WTC11 (cell line): ENCODE results near the gene FHOD3. TPM values are rescaled to one million over a fixed set of nuclear protein-coding genes. Genes with fewer than 3 reads are reported as not detected.

Experiments used
- ATAC-seq: fragments of 200-7000 bp; cut with Tn5 transposase; 2 replicates; pipeline ENCODE4 v1.10.0; 2021; ENCODE audit warnings: mild to moderate bottlenecking, moderate library complexity
- CTCF ChIA-PET: fragments of 300-600 bp; sonication (Branson Sonifier 250); formaldehyde crosslinking; loops from one replicate; lab custom pipeline; 2021; ENCODE audit warnings: antibody characterized with exemption; lab: Charles Lee
- POLR2A ChIA-PET: fragments of 350-600 bp; sonication (Branson Sonifier 250); formaldehyde crosslinking; loops from one replicate; lab custom pipeline; 2021; ENCODE audit warnings: antibody characterized with exemption; lab: Charles Lee
- DNase-seq: peaks from one replicate; pipeline ENCODE4 v3.0.0; 2021; ENCODE audit warnings: low spot score
- H3K27ac Mint-ChIP-seq: 2 replicates; pipeline ENCODE4 v1.8.0; 2021; ENCODE audit warnings: mixed read lengths
- H3K27me3 Mint-ChIP-seq: 2 replicates; pipeline ENCODE4 v1.8.0; 2021; ENCODE audit warnings: low read depth, mild to moderate bottlenecking, moderate library complexity, mixed read lengths
- H3K36me3 Mint-ChIP-seq: 2 replicates; pipeline ENCODE4 v1.8.0; 2021; ENCODE audit warnings: mixed read lengths
- H3K4me1 Mint-ChIP-seq: 2 replicates; pipeline ENCODE4 v1.8.0; 2022; ENCODE audit warnings: mixed read lengths
- H3K4me3 Mint-ChIP-seq: 2 replicates; pipeline ENCODE4 v1.8.0; 2021; ENCODE audit warnings: mild to moderate bottlenecking, moderate library complexity, mixed read lengths
- H3K9me3 Mint-ChIP-seq: 2 replicates; pipeline ENCODE4 v1.8.0; 2021; ENCODE audit warnings: mixed read lengths
- CBFB ChIP-seq: sonication (generic); formaldehyde crosslinking; IDR thresholded peaks from 2 replicates; pipeline ENCODE4 v1.8.1; 2022; ENCODE audit warnings: mild to moderate bottlenecking, low read depth, missing genetic modification reagents
- CREM ChIP-seq: sonication (generic); formaldehyde crosslinking; IDR thresholded peaks from 2 replicates; pipeline ENCODE4 v1.8.1; 2022; ENCODE audit warnings: mild to moderate bottlenecking, missing genetic modification reagents, moderate library complexity
- EMX1 ChIP-seq: fragments of 250-450 bp; sonication (Bioruptor Pico); IDR thresholded peaks from 2 replicates; pipeline ENCODE4 v1.8.0; 2021; ENCODE audit warnings: mild to moderate bottlenecking
- ETV6 ChIP-seq: sonication (generic); formaldehyde crosslinking; IDR thresholded peaks from 2 replicates; pipeline ENCODE4 v1.8.1; 2022; ENCODE audit warnings: mild to moderate bottlenecking, missing genetic modification reagents
- JAZF1 ChIP-seq: fragments of 250-450 bp; sonication (Bioruptor Pico); IDR thresholded peaks from 2 replicates; pipeline ENCODE4 v1.9.0; 2021; ENCODE audit warnings: moderate library complexity, mild to moderate bottlenecking, inconsistent platforms
- NFATC4 ChIP-seq: fragments of 250-450 bp; sonication (Bioruptor Pico); IDR thresholded peaks from 2 replicates; pipeline ENCODE4 v1.9.0; 2021; ENCODE audit warnings: mild to moderate bottlenecking
- NR1H2 ChIP-seq: sonication (generic); formaldehyde crosslinking; IDR thresholded peaks from 2 replicates; pipeline ENCODE4 v1.9.0; 2021; ENCODE audit warnings: mild to moderate bottlenecking, moderate library complexity, missing genetic modification reagents
- NR2C2 ChIP-seq: sonication (generic); formaldehyde crosslinking; IDR thresholded peaks from 2 replicates; pipeline ENCODE4 v1.8.0; 2022; ENCODE audit warnings: mild to moderate bottlenecking, missing genetic modification reagents
- ZBTB21 ChIP-seq: sonication (generic); formaldehyde crosslinking; IDR thresholded peaks from 2 replicates; pipeline ENCODE4 v1.8.1; 2023; ENCODE audit warnings: mild to moderate bottlenecking, missing genetic modification reagents, borderline replicate concordance
- ZNF138 ChIP-seq: sonication (generic); formaldehyde crosslinking; conservative IDR thresholded peaks from 2 replicates; pipeline ENCODE4 v1.8.1; 2022; ENCODE audit warnings: mild to moderate bottlenecking, moderate library complexity, missing genetic modification reagents
- ZNF317 ChIP-seq: sonication (generic); formaldehyde crosslinking; IDR thresholded peaks from 2 replicates; pipeline ENCODE4 v1.8.1; 2023; ENCODE audit warnings: low read depth, mild to moderate bottlenecking, moderate library complexity, missing genetic modification reagents, borderline replicate concordance
- total RNA-seq: library from RNA; stranded (reverse); gene quantifications from 3 replicates; pipeline ENCODE4 v1.2.3, GENCODE V29; 2021
- TF ChIP-seq, protein P1 (sequence below): sonication (generic); formaldehyde crosslinking; IDR thresholded peaks from 2 replicates; pipeline ENCODE4 v1.8.1; 2023; ENCODE audit warnings: mild to moderate bottlenecking, missing genetic modification reagents
- TF ChIP-seq, protein P2 (sequence below): fragments of 250-450 bp; sonication (Bioruptor Pico); IDR thresholded peaks from 2 replicates; pipeline ENCODE4 v1.9.0; 2021; ENCODE audit warnings: mild to moderate bottlenecking, borderline replicate concordance
- TF ChIP-seq, protein P3 (sequence below): sonication (generic); formaldehyde crosslinking; IDR thresholded peaks from 2 replicates; pipeline ENCODE4 v1.8.1; 2023; ENCODE audit warnings: mild to moderate bottlenecking, missing genetic modification reagents, moderate library complexity
- TF ChIP-seq, protein P4 (sequence below): fragments of 250-450 bp; sonication (Bioruptor Pico); IDR thresholded peaks from 2 replicates; pipeline ENCODE4 v2.1.2; 2022; ENCODE audit warnings: mild to moderate bottlenecking, moderate library complexity
- TF ChIP-seq, protein P5 (sequence below): sonication (generic); formaldehyde crosslinking; IDR thresholded peaks from 2 replicates; pipeline ENCODE4 v1.8.1; 2022; ENCODE audit warnings: mild to moderate bottlenecking, moderate library complexity, missing genetic modification reagents
- TF ChIP-seq, protein P6 (sequence below): sonication (generic); formaldehyde crosslinking; IDR thresholded peaks from 2 replicates; pipeline ENCODE4 v1.8.1; 2022; ENCODE audit warnings: low read depth, mild to moderate bottlenecking, moderate library complexity, missing genetic modification reagents, borderline replicate concordance
- TF ChIP-seq, protein P7 (sequence below): sonication (generic); formaldehyde crosslinking; IDR thresholded peaks from 2 replicates; pipeline ENCODE4 v1.8.0; 2023; ENCODE audit warnings: missing genetic modification reagents, mild to moderate bottlenecking, borderline replicate concordance

The FHOD3 gene
- total RNA-seq, 1 experiment from 2014 or later, result 3.8 TPM

DNA sequence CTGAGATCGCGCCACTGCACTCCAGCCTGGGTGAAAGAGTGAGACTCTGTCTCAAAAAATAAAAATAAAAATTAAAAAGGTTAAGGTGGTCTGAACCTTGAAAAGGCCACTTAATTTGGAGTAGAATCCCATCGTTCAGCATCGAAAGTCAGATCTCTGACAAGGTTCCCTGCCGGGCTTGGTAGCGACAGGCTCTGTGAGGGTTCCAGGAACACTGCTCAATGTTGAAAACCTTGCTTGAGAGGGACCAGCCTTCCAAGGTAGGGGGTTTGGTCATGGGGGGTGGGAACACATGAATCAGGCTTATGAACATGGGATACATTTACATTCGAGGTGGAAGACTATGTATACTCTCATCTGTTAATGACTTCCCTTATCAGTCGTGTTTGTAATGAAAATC, 232.2 kb downstream of the FHOD3 start (continued):
- TF ChIP-seq, protein P1, sequence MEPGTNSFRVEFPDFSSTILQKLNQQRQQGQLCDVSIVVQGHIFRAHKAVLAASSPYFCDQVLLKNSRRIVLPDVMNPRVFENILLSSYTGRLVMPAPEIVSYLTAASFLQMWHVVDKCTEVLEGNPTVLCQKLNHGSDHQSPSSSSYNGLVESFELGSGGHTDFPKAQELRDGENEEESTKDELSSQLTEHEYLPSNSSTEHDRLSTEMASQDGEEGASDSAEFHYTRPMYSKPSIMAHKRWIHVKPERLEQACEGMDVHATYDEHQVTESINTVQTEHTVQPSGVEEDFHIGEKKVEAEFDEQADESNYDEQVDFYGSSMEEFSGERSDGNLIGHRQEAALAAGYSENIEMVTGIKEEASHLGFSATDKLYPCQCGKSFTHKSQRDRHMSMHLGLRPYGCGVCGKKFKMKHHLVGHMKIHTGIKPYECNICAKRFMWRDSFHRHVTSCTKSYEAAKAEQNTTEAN (CRISPR knock-in tag), result no peak

DNA sequence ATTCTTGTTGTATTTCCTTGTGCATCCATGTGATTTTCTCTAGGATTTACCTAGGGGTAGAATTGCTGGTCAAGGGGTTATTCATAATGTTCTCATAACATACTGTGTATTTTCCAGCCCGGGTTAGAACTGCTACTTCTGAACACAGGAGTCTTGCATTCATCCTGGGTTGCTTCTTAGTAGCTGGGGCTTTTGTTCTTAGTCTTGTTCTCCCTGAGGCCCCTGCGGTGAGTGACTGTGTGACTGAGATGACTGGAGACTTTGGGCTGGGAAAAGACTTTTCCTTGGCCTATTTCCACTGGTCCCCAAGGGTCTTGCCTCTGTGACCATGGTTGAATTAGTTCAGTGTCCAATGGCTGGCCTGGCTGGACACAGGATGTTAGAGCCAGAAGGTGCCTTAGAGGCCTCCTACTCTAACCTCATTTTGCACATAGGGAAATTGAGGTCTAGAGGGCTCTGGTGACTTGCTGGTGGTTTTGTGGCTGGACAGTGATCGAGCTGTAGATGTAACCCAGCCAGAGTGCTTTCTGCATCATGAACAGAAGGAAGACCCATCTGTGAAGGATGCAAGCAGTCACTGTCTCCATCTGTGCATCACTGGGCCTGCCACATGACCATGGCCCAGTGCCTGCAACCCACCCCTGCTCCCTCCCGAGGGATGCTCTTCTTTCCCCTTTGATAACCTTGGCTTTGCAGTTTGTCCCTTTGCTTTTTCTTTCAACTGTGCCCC, 233.3 kb downstream of the FHOD3 start:
- Mint-ChIP-seq H3K4me1 (peaks cover 21% of the 10 kb centered on the region), H3K27ac (no peak overlapping the region), H3K36me3 (no peaks in the 10 kb centered on the region)
- TF ChIP-seq NFATC4 (CRISPR knock-in tag), result no peak
- TF ChIP-seq NR2C2 (CRISPR knock-in tag), result no peak
- TF ChIP-seq, protein P2, sequence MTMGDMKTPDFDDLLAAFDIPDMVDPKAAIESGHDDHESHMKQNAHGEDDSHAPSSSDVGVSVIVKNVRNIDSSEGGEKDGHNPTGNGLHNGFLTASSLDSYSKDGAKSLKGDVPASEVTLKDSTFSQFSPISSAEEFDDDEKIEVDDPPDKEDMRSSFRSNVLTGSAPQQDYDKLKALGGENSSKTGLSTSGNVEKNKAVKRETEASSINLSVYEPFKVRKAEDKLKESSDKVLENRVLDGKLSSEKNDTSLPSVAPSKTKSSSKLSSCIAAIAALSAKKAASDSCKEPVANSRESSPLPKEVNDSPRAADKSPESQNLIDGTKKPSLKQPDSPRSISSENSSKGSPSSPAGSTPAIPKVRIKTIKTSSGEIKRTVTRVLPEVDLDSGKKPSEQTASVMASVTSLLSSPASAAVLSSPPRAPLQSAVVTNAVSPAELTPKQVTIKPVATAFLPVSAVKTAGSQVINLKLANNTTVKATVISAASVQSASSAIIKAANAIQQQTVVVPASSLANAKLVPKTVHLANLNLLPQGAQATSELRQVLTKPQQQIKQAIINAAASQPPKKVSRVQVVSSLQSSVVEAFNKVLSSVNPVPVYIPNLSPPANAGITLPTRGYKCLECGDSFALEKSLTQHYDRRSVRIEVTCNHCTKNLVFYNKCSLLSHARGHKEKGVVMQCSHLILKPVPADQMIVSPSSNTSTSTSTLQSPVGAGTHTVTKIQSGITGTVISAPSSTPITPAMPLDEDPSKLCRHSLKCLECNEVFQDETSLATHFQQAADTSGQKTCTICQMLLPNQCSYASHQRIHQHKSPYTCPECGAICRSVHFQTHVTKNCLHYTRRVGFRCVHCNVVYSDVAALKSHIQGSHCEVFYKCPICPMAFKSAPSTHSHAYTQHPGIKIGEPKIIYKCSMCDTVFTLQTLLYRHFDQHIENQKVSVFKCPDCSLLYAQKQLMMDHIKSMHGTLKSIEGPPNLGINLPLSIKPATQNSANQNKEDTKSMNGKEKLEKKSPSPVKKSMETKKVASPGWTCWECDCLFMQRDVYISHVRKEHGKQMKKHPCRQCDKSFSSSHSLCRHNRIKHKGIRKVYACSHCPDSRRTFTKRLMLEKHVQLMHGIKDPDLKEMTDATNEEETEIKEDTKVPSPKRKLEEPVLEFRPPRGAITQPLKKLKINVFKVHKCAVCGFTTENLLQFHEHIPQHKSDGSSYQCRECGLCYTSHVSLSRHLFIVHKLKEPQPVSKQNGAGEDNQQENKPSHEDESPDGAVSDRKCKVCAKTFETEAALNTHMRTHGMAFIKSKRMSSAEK, result no peak
- TF ChIP-seq, all 79 proteins: peak for 0
- H3K4me3 Mint-ChIP-seq, result no peak overlapping the region
- DNase-seq, result no peak
- POLR2A ChIA-PET, result no interaction called here
- CTCF ChIA-PET, result no interaction called here
- H3K9me3 Mint-ChIP-seq, result no peaks in the 10 kb centered on the region; the same call in 1 of the 2 replicates
- no peak for ATAC-seq
- no peaks in the 10 kb centered on the region for H3K27me3 Mint-ChIP-seq

DNA sequence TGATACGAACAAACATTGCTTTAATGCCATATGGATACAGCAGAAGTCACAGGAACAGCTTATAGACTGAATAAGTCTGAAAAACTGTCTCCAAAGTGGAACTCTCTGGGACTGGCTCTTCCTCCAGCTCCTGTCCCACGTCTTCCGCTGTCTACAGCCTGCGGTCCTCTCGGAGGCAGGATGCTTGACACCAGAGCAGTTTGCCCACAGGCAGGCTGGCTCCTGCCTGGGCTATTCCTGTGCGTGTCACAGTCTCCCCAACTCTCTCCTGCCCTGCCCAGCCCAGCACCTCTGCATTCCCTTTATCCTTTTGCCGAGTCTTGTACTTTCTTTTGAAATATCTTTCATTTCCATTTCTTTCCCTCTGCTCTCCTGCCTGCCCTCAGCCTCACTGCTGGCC, 234.1 kb downstream of the FHOD3 start:
- no peaks in the 10 kb centered on the region for H3K36me3 Mint-ChIP-seq
- DNase-seq (no peak), ATAC-seq (no peak)
- no peak overlapping the region for H3K4me3 Mint-ChIP-seq
- no peak overlapping the region for H3K27ac Mint-ChIP-seq
- ChIA-PET POLR2A (no interaction called here), CTCF (no interaction called here)
- no peaks in the 10 kb centered on the region for H3K27me3 Mint-ChIP-seq
- peaks cover 25% of the 10 kb centered on the region for H3K4me1 Mint-ChIP-seq
- H3K9me3 Mint-ChIP-seq, result no peaks in the 10 kb centered on the region; the same call in 1 of the 2 replicates
- TF ChIP-seq NFATC4 (CRISPR knock-in tag), result no peak
- no peak for TF ChIP-seq JAZF1
- TF ChIP-seq ETV6 (CRISPR knock-in tag), result no peak
- no peak for TF ChIP-seq ZNF317
- TF ChIP-seq EMX1 (CRISPR knock-in tag), result no peak
- TF ChIP-seq CBFB, result no peak
- TF ChIP-seq, protein P3, sequence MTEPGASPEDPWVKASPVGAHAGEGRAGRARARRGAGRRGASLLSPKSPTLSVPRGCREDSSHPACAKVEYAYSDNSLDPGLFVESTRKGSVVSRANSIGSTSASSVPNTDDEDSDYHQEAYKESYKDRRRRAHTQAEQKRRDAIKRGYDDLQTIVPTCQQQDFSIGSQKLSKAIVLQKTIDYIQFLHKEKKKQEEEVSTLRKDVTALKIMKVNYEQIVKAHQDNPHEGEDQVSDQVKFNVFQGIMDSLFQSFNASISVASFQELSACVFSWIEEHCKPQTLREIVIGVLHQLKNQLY (CRISPR knock-in tag), result no peak
- no peak for TF ChIP-seq ZNF138 (CRISPR knock-in tag)
- TF ChIP-seq, protein P4, sequence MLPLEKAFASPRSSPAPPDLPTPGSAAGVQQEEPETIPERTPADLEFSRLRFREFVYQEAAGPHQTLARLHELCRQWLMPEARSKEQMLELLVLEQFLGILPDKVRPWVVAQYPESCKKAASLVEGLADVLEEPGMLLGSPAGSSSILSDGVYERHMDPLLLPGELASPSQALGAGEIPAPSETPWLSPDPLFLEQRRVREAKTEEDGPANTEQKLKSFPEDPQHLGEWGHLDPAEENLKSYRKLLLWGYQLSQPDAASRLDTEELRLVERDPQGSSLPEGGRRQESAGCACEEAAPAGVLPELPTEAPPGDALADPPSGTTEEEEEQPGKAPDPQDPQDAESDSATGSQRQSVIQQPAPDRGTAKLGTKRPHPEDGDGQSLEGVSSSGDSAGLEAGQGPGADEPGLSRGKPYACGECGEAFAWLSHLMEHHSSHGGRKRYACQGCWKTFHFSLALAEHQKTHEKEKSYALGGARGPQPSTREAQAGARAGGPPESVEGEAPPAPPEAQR, result no peak
- TF ChIP-seq ZBTB21, result no peak
- TF ChIP-seq, protein P5, sequence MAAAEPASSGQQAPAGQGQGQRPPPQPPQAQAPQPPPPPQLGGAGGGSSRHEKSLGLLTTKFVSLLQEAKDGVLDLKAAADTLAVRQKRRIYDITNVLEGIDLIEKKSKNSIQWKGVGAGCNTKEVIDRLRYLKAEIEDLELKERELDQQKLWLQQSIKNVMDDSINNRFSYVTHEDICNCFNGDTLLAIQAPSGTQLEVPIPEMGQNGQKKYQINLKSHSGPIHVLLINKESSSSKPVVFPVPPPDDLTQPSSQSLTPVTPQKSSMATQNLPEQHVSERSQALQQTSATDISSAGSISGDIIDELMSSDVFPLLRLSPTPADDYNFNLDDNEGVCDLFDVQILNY (CRISPR knock-in tag), result no peak
- TF ChIP-seq, protein P6, sequence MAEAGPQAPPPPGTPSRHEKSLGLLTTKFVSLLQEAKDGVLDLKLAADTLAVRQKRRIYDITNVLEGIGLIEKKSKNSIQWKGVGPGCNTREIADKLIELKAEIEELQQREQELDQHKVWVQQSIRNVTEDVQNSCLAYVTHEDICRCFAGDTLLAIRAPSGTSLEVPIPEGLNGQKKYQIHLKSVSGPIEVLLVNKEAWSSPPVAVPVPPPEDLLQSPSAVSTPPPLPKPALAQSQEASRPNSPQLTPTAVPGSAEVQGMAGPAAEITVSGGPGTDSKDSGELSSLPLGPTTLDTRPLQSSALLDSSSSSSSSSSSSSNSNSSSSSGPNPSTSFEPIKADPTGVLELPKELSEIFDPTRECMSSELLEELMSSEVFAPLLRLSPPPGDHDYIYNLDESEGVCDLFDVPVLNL, result no peak
- TF ChIP-seq CREM (CRISPR knock-in tag), result no peak
- TF ChIP-seq, protein P7, sequence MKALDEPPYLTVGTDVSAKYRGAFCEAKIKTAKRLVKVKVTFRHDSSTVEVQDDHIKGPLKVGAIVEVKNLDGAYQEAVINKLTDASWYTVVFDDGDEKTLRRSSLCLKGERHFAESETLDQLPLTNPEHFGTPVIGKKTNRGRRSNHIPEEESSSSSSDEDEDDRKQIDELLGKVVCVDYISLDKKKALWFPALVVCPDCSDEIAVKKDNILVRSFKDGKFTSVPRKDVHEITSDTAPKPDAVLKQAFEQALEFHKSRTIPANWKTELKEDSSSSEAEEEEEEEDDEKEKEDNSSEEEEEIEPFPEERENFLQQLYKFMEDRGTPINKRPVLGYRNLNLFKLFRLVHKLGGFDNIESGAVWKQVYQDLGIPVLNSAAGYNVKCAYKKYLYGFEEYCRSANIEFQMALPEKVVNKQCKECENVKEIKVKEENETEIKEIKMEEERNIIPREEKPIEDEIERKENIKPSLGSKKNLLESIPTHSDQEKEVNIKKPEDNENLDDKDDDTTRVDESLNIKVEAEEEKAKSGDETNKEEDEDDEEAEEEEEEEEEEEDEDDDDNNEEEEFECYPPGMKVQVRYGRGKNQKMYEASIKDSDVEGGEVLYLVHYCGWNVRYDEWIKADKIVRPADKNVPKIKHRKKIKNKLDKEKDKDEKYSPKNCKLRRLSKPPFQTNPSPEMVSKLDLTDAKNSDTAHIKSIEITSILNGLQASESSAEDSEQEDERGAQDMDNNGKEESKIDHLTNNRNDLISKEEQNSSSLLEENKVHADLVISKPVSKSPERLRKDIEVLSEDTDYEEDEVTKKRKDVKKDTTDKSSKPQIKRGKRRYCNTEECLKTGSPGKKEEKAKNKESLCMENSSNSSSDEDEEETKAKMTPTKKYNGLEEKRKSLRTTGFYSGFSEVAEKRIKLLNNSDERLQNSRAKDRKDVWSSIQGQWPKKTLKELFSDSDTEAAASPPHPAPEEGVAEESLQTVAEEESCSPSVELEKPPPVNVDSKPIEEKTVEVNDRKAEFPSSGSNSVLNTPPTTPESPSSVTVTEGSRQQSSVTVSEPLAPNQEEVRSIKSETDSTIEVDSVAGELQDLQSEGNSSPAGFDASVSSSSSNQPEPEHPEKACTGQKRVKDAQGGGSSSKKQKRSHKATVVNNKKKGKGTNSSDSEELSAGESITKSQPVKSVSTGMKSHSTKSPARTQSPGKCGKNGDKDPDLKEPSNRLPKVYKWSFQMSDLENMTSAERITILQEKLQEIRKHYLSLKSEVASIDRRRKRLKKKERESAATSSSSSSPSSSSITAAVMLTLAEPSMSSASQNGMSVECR (CRISPR knock-in tag), result no peak
- TF ChIP-seq NR1H2 (CRISPR knock-in tag), result no peak
